ENCODE results near the gene TTC22. TPM values are rescaled to one million over a fixed set of nuclear protein-coding genes. Genes with fewer than 3 reads are reported as not detected.

The TTC22 gene
- 1 to 10 TPM; 6.9 to 8.6 TPM for total RNA-seq

- intact Hi-C loops (cut with micrococcal nuclease) = loop anchor here (2.0 to 5.0 kb wide), 4 partner anchors 86 to 854 kb away; partner anchors contain the start of genes BSND, DHCR24, IFT25 and LRRC42
- H3K4me1 Mint-ChIP-seq (ENCODE audit: low read depth) = peaks cover 55% of the 10 kb centered on the region
- CTCF ChIA-PET = interaction anchor here (0.5 to 6.8 kb wide), 29 partner anchors 9 to 941 kb away, joined by 3 to 45 read pairs (median 3); no protein-coding TSS in a partner anchor
- peak; percentile 86 for DNase-seq
- no peaks in the 10 kb centered on the region for H3K9me3 Mint-ChIP-seq
- H3K27ac Mint-ChIP-seq = peak within 1 kb of the TSS; percentile 91
- no peaks in the 10 kb centered on the region for H3K27me3 Mint-ChIP-seq (ENCODE audit: low read depth)
- H3K36me3 Mint-ChIP-seq (ENCODE audit: low read depth) = peaks cover 2% of the 10 kb centered on the region
- peak within 1 kb of the TSS; percentile 90 for H3K4me3 Mint-ChIP-seq
These were observed at the start of gene TTC22 for GRCh38 chr1:54800899-54801759. TTC22 (minus strand) TSS chr1:54801323; CDS start chr1:54801163, 160 bp downstream.

GRCh38 chr1:54850737-54851136, 49.6 kb upstream of the TTC22 start:
- no peak overlapping the region for H3K4me3 Mint-ChIP-seq
- no peak for DNase-seq
- no peaks in the 10 kb centered on the region for H3K9me3 Mint-ChIP-seq
- intact Hi-C loops (cut with micrococcal nuclease) = no loop called here
- no peaks in the 10 kb centered on the region for H3K4me1 Mint-ChIP-seq (ENCODE audit: low read depth)
- no peaks in the 10 kb centered on the region for H3K27me3 Mint-ChIP-seq (ENCODE audit: low read depth)
- H3K27ac Mint-ChIP-seq = no peak overlapping the region
- CTCF ChIA-PET = no interaction called here
- peaks cover 38% of the 10 kb centered on the region for H3K36me3 Mint-ChIP-seq (ENCODE audit: low read depth)

DNA sequence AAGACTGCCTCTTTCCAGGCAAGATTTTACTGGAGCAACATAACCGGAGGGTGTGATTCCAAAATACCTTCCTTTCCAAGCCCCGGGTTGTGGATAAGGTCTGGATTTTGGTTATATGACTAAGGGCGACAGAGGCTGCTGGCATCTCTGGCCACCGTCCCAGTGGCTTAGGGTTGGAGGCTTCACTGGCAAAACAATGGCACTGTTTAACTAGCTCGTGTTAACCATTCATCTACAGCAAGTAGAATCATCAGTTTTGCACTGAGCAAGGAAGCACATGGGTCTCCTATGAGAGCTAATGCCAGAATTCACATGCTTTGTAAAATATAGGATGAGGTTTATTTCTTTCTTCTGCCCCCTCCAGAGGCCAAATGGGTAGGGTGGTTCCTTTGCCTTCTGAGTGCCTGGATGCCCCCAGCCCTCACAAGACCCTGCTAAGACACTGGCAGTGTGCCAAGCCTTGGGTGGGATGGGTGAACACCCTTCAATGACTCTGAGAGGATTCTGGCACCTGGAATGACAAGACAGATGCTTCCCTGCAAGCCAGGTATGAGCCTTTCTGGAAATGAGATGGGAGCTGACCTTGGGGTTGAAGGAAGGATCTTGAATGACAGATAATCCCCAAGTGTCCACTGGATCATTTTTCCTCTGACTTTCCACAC, 49.1 kb upstream of the TTC22 start:
- no peak for DNase-seq
- Mint-ChIP-seq H3K4me3 (no peak overlapping the region), H3K27me3 (ENCODE audit: low read depth) (no peaks in the 10 kb centered on the region), H3K36me3 (ENCODE audit: low read depth) (peaks cover 38% of the 10 kb centered on the region), H3K9me3 (no peaks in the 10 kb centered on the region), H3K27ac (no peak overlapping the region), H3K4me1 (ENCODE audit: low read depth) (no peaks in the 10 kb centered on the region)
- CTCF ChIA-PET = no interaction called here
- intact Hi-C loops (cut with micrococcal nuclease) = no loop called here

GRCh38 chr1:54849219-54850068, 48.3 kb upstream of the TTC22 start:
- no peak for DNase-seq
- CTCF ChIA-PET = interaction anchor here (0.6 to 1.2 kb wide), 3 partner anchors 9 to 211 kb away, joined by 3 to 4 read pairs (median 3); no protein-coding TSS in a partner anchor
- intact Hi-C loops (cut with micrococcal nuclease) = no loop called here
- Mint-ChIP-seq H3K36me3 (ENCODE audit: low read depth) (peaks cover 38% of the 10 kb centered on the region), H3K27ac (no peak overlapping the region), H3K4me3 (no peak overlapping the region), H3K27me3 (ENCODE audit: low read depth) (no peaks in the 10 kb centered on the region), H3K9me3 (no peaks in the 10 kb centered on the region), H3K4me1 (ENCODE audit: low read depth) (no peaks in the 10 kb centered on the region)

DNA sequence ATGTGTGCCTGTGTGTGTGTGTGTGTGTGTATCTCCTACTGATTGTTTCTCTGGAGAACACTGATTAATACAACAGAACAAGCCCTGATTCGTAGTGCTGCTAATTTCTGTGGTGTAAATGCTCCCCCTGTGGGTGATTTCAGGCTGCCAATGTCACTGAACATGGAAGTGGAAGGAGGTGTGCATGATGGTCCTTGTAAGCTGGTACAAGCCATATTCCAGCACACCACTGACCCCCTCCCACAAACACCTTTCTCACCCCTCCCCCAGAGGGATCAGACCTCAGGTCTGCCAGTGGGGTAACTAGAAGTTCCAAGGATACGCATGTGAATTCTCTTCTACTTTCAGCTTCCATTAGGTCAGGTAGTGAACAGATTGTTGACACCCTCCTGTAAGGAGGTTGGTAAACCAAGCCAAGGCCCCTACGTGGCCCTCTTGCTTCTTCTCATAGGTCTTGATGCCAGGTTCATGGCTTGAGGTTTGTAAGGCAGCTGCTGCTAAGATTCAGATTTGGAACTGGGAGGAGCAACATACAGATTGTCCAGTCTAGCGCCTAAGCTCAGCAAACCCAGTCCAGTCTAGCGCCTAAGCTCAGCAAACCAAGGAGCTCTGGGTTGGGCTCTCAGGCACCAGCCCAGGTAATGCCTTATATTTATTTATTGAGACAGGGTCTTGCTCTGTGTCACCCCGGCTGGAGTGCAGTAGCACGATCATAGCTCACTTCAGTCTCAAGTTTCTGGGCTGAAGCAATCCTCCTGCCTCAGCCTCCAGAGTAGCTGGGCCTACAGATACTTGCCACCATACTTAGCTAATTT, 47.2 kb upstream of the TTC22 start:
- Mint-ChIP-seq H3K4me1 (ENCODE audit: low read depth) (no peaks in the 10 kb centered on the region), H3K36me3 (ENCODE audit: low read depth) (peaks cover 33% of the 10 kb centered on the region), H3K27me3 (ENCODE audit: low read depth) (no peaks in the 10 kb centered on the region), H3K27ac (no peak overlapping the region), H3K4me3 (no peak overlapping the region), H3K9me3 (no peaks in the 10 kb centered on the region)
- CTCF ChIA-PET = interaction anchor here (0.6 to 1.2 kb wide), 3 partner anchors 10 to 212 kb away, joined by 3 to 4 read pairs (median 3); no protein-coding TSS in a partner anchor
- intact Hi-C loops (cut with micrococcal nuclease) = no loop called here
- DNase-seq = no peak

DNA sequence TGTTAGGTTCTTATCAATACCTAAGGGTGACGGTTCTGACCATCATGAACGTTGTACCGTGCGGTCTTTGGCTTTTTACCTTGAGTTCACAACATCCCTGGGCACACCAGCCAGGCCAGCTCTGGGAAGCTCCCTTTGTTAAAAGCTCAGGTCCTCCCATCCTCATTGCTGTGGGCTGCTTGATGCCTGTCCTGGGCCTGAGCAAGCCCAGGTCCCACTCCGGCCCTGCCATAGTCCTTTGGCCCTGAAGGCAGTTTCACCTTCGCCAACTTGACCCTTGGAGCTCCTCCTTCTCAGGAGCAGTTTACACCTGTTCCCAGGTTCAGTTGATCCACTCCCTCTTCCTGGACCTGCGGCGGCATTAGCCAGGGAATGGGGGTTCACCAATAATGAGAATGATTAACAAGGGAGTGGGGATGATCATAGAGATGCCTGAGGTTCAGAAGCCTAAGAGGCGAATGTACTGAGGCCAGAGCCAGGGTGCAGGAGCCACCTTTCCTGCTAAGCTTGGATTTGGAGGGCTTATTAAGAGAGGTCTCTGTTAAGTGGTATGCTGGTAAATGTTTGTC, 45.7 kb upstream of the TTC22 start:
- no peak for DNase-seq
- H3K27me3 Mint-ChIP-seq (ENCODE audit: low read depth) = no peaks in the 10 kb centered on the region
- no peak overlapping the region for H3K4me3 Mint-ChIP-seq
- intact Hi-C loops (cut with micrococcal nuclease) = no loop called here
- H3K27ac Mint-ChIP-seq = no peak overlapping the region
- H3K9me3 Mint-ChIP-seq = no peaks in the 10 kb centered on the region
- no peaks in the 10 kb centered on the region for H3K4me1 Mint-ChIP-seq (ENCODE audit: low read depth)
- H3K36me3 Mint-ChIP-seq (ENCODE audit: low read depth) = peaks cover 27% of the 10 kb centered on the region
- CTCF ChIA-PET = interaction anchor here (0.9 to 1.4 kb wide), 2 partner anchors 37 to 125 kb away, joined by 3 to 4 read pairs; no protein-coding TSS in a partner anchor

- intact Hi-C loops (cut with micrococcal nuclease) = no loop called here
- no peak for DNase-seq
- no peaks in the 10 kb centered on the region for H3K9me3 Mint-ChIP-seq
- H3K36me3 Mint-ChIP-seq (ENCODE audit: low read depth) = peaks cover 25% of the 10 kb centered on the region
- CTCF ChIA-PET = interaction anchor here (0.9 to 1.4 kb wide), 2 partner anchors 36 to 125 kb away, joined by 3 to 4 read pairs; no protein-coding TSS in a partner anchor
- H3K27me3 Mint-ChIP-seq (ENCODE audit: low read depth) = no peaks in the 10 kb centered on the region
- no peaks in the 10 kb centered on the region for H3K4me1 Mint-ChIP-seq (ENCODE audit: low read depth)
- no peak overlapping the region for H3K4me3 Mint-ChIP-seq
- no peak overlapping the region for H3K27ac Mint-ChIP-seq
These were observed 45.2 kb upstream of the TTC22 start for GRCh38 chr1:54846301-54846700.

DNA sequence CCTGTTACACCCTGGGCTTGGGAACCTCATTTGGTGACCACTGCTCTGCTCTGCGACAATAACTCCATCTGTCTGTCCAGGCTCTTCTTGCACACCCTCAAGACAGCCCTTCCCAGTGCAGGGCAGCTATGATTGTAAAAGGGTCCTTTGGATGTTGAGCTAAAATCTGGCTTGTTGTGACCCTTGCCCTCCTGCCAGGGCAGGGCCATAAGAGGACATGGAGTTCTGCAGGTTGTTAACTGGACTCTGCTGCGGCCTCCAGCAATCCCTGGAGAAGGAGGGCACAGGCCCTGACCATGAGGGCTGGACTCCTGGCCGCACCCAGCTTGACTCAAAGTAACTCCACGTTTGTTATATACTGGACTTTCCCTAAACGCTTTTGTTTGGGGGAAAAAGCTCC, 44.6 kb upstream of the TTC22 start:
- intact Hi-C loops (cut with micrococcal nuclease) = no loop called here
- CTCF ChIA-PET = interaction anchor here (0.9 to 1.4 kb wide), 2 partner anchors 36 to 124 kb away, joined by 3 to 4 read pairs; no protein-coding TSS in a partner anchor
- H3K27ac Mint-ChIP-seq = no peak overlapping the region

DNA sequence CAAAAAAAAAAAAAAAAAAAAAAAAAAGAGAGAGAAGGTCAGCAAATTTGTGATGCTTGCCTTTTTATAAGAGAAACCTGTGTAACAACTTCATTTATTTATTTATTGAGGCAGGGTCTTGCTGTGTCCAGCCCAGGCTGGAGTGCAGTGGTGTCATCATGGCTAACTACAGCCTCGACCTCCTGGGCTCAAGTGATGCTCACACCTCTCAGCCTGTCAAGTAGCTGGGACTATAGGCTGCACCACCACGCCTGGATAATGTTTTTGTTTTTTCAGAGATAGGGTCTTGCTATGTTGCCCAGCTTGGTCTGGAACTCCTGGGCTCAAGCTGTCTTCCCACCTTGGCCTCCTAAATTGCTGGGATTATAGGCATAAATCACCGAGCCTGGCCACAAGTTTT, 43.4 kb upstream of the TTC22 start:
- Mint-ChIP-seq H3K36me3 (ENCODE audit: low read depth) (peaks cover 17% of the 10 kb centered on the region), H3K27ac (no peak overlapping the region), H3K4me3 (no peak overlapping the region), H3K4me1 (ENCODE audit: low read depth) (no peaks in the 10 kb centered on the region), H3K9me3 (no peaks in the 10 kb centered on the region), H3K27me3 (ENCODE audit: low read depth) (no peaks in the 10 kb centered on the region)
- DNase-seq = no peak
- intact Hi-C loops (cut with micrococcal nuclease) = no loop called here
- CTCF ChIA-PET = no interaction called here

More for the DNA sequence above, 44.6 kb upstream of the TTC22 start:
- no peaks in the 10 kb centered on the region for H3K27me3 Mint-ChIP-seq (ENCODE audit: low read depth)
- peaks cover 26% of the 10 kb centered on the region for H3K36me3 Mint-ChIP-seq (ENCODE audit: low read depth)
- no peaks in the 10 kb centered on the region for H3K4me1 Mint-ChIP-seq (ENCODE audit: low read depth)
- DNase-seq = no peak
- H3K9me3 Mint-ChIP-seq = no peaks in the 10 kb centered on the region
- H3K4me3 Mint-ChIP-seq = no peak overlapping the region

DNA sequence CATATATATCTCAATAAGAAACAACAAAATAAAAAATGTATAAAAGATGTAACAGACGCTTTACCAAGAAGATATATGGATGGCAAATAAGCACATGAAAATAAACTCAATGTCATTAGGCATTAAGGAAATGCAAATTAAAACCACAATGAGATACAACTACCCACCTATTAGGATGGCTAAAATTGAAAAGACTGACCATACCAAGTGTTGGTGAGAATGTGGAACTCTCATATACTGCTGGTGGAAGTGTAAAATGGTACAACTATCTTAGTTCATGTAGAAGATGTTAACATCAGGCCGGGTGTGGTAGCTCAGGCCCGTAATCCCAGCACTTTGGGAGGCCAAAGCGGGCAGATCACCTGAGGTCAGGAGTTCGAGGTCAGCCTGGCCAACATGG, 42.3 kb upstream of the TTC22 start:
- Mint-ChIP-seq H3K36me3 (ENCODE audit: low read depth) (peaks cover 6% of the 10 kb centered on the region), H3K27me3 (ENCODE audit: low read depth) (no peaks in the 10 kb centered on the region), H3K27ac (no peak overlapping the region), H3K4me1 (ENCODE audit: low read depth) (no peaks in the 10 kb centered on the region), H3K9me3 (no peaks in the 10 kb centered on the region), H3K4me3 (no peak overlapping the region)
- CTCF ChIA-PET = no interaction called here
- intact Hi-C loops (cut with micrococcal nuclease) = no loop called here
- DNase-seq = no peak

DNA sequence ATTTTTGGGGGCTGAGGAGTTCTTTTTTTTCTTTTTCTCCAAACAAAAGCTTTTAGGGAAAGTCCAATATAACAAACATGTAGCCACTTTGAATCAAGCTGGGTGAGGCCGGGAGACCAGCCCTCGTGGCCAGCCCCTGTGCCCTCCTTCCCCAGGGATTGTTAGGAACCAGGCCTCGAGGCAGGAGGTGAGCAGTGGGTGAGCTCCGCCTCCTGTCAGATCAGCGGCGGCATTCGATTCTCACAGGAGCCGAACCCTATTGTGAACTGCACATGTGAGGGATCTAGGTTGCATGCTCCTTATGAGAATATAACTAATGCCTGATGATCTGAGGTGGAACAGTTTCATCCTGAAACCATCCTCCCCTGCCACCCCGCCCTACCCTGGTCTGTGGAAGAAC, 41.8 kb upstream of the TTC22 start:
- no peaks in the 10 kb centered on the region for H3K9me3 Mint-ChIP-seq
- intact Hi-C loops (cut with micrococcal nuclease) = no loop called here
- H3K27ac Mint-ChIP-seq = no peak overlapping the region
- no peak for DNase-seq
- CTCF ChIA-PET = no interaction called here
- H3K4me3 Mint-ChIP-seq = no peak overlapping the region
- H3K4me1 Mint-ChIP-seq (ENCODE audit: low read depth) = no peaks in the 10 kb centered on the region
- H3K27me3 Mint-ChIP-seq (ENCODE audit: low read depth) = no peaks in the 10 kb centered on the region
- H3K36me3 Mint-ChIP-seq (ENCODE audit: low read depth) = peaks cover 2% of the 10 kb centered on the region
